ENCODE data around the gene ETHE1. TPM values are rescaled to one million over a fixed set of nuclear protein-coding genes. Genes with fewer than 3 reads are reported as not detected.

ETHE1 gene
- total RNA-seq, 4 donors from 2014 or later, result 44.3 to 76.0 (median 57.8) TPM

GRCh38 chr19:43533546-43534304, 6.7 kb upstream of the ETHE1 start:
- peak overlapping the region; percentile 74 for H3K4me3 ChIP-seq
- no peaks in the 10 kb centered on the region for H3K9me3 ChIP-seq
- H3K27me3 ChIP-seq, result no peaks in the 10 kb centered on the region
- peaks cover 33% of the 10 kb centered on the region for H3K4me1 ChIP-seq
- peaks cover 15% of the 10 kb centered on the region for H3K36me3 ChIP-seq
- H3K27ac ChIP-seq, result peak overlapping the region; percentile 75
- TF ChIP-seq EP300 (IDR thresholded peaks at IDR 0.05) (peak; percentile 17), CTCF (IDR thresholded peaks at IDR 0.05) (no peak)
- DNase-seq (ENCODE audit: low spot score in 2 of 2), result peak; percentile 99 to 100
- WGBS, result 1% methylated on average over 18 of the region's 41 CpGs

DNA sequence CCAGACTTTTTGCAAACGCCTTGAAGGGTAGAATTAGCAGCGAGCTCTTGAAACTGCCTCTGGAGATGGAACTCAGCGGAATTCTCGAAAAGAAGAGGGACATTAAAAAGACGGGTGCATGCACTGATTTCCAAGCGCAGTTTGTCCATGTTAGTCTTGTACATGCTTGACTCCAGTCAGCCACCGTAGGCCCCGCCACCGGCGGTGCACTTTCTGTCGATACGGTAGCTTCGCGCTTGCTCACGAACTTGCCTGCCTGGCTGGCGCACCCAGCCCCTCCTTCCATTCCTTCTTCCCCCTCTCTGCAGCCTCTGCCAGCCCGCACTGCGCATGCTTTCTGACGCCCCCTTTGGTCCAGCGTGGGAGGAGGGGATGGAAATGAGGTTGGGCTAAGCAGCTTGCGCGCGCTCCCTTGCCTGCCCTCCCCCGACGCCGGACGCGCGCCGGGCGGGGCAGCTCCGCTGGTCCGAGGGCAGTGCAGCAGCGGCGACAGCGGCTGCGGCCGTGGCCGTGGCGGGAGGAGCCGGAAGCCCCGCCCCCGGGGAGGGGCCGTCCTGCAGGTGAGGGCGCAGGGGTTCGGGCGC, 6.1 kb upstream of the ETHE1 start, which contains the start of gene ZNF575:
TSS of gene ZNF575 (plus strand) at position 227 of the 584 bp plus-strand sequence. CDS start 1,235 bp downstream, outside the sequence.
- H3K4me1 ChIP-seq, result peaks cover 40% of the 10 kb centered on the region
- 0% methylated on average over 12 of the region's 47 CpGs for WGBS

GRCh38 chr19:43532571-43532961, 5.6 kb upstream of the ETHE1 start:
- peaks cover 44% of the 10 kb centered on the region for H3K4me1 ChIP-seq
- H3K9me3 ChIP-seq, result no peaks in the 10 kb centered on the region
- 1% methylated on average over 12 of the region's 16 CpGs for WGBS
- no peak for TF ChIP-seq EP300 (IDR thresholded peaks at IDR 0.05)
- peak in 1 of 3 donors; percentile 12 for TF ChIP-seq POLR2AphosphoS5 (IDR thresholded peaks at IDR 0.05)
- no peak for TF ChIP-seq POLR2A (IDR thresholded peaks at IDR 0.05)
- TF ChIP-seq CTCF (IDR thresholded peaks at IDR 0.05), result no peak
- H3K4me3 ChIP-seq, result peak overlapping the region; percentile 74
- peaks cover 4% of the 10 kb centered on the region for H3K36me3 ChIP-seq
- peak overlapping the region; percentile 75 for H3K27ac ChIP-seq
- DNase-seq (ENCODE audit: low spot score in 2 of 2), result peak in 1 of 2 donors; percentile 82
- H3K27me3 ChIP-seq, result no peaks in the 10 kb centered on the region

More for the DNA sequence above, 6.1 kb upstream of the ETHE1 start, which contains the start of gene ZNF575:
- Histone ChIP-seq H3K36me3 (peaks cover 9% of the 10 kb centered on the region), H3K27ac (peak within 1 kb of the TSS; percentile 75), H3K27me3 (no peaks in the 10 kb centered on the region), H3K4me3 (peak within 1 kb of the TSS; percentile 74), H3K9me3 (no peaks in the 10 kb centered on the region)
- DNase-seq (ENCODE audit: low spot score in 2 of 2), result peak; percentile 90 to 93
- TF ChIP-seq POLR2AphosphoS5 (IDR thresholded peaks at IDR 0.05) (peak in 1 of 3 donors; percentile 56), CTCF (IDR thresholded peaks at IDR 0.05) (no peak), EP300 (IDR thresholded peaks at IDR 0.05) (no peak), POLR2A (IDR thresholded peaks at IDR 0.05) (no peak)

- H3K27ac ChIP-seq, result peak overlapping the region; percentile 83
- no peaks in the 10 kb centered on the region for H3K9me3 ChIP-seq
- H3K27me3 ChIP-seq, result no peaks in the 10 kb centered on the region
- peaks cover 63% of the 10 kb centered on the region for H3K4me1 ChIP-seq
- H3K36me3 ChIP-seq, result no peaks in the 10 kb centered on the region
- TF ChIP-seq CTCF (IDR thresholded peaks at IDR 0.05) (no peak), POLR2A (IDR thresholded peaks at IDR 0.05) (no peak), POLR2AphosphoS5 (IDR thresholded peaks at IDR 0.05) (no peak), EP300 (IDR thresholded peaks at IDR 0.05) (no peak)
- DNase-seq (ENCODE audit: low spot score in 2 of 2), result peak in 1 of 2 donors; percentile 80
- WGBS, result 21% methylated on average over 13 of the region's 13 CpGs
- peak overlapping the region; percentile 80 for H3K4me3 ChIP-seq
Measured at GRCh38 chr19:43527860-43528622, 1.0 kb upstream of the ETHE1 start.
